Central memory CD4-positive, alpha-beta T cell (primary cell): ENCODE data around the gene EXOC4.
"Not testable (repeated sequence)": the region's sequence is repeated elsewhere in the genome, so short reads cannot be mapped to it uniquely, and the experiment has no call there.

Experiments
- DNase-seq: peaks from one replicate; pipeline ENCODE4 v3.0.0; 2022

Gene EXOC4

GRCh38 chr7:133278975-133279374, 26.1 kb downstream of the EXOC4 start:
- DNase-seq = not testable (repeated sequence)

- DNase-seq = no peak
These were observed 29.2 kb downstream of the EXOC4 start for GRCh38 chr7:133282094-133282493.

DNA sequence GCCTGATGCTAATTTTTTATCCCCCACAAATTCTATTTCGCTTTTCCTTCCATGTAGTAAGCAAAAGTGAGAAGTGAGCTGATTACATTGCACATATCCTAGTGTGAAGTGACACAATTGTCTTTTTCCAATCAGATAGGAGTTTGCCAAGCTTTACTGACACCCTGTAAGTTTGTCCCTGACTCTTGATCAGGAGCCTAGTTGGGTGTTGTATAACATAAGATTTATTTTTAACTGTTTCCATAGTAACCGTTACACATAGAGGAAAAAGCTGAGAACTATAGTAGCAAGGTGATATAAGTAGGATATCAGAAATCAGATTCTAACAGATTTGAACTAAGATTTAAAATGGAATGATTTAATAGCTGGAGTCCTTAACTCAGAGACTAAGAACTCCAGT, 31.2 kb downstream of the EXOC4 start:
- DNase-seq = no peak

GRCh38 chr7:133288970-133289369, 36.1 kb downstream of the EXOC4 start:
- no peak for DNase-seq

DNA sequence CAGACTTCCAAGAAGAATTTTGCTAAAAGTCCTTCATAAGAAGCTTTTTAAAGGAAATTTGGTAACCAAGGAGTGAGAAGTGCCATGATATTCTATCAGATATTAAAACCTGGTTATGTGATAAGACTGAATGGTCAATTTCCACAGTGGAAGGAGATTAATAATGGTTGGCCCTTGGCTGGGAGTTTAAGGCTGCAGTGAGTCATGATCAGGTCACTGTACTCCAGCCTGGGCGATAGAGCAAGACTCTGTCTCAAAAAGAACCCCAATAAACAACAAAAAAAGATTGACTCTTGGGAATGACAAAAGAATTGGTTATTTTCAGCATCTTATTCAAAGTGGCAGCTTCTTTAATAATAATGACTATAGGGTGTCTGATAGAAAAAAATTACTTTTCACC, 37.2 kb downstream of the EXOC4 start:
- no peak for DNase-seq

- DNase-seq = no peak
These were observed 37.9 kb downstream of the EXOC4 start for GRCh38 chr7:133290676-133291333.

GRCh38 chr7:133292631-133293030, 39.8 kb downstream of the EXOC4 start:
- no peak for DNase-seq

DNA sequence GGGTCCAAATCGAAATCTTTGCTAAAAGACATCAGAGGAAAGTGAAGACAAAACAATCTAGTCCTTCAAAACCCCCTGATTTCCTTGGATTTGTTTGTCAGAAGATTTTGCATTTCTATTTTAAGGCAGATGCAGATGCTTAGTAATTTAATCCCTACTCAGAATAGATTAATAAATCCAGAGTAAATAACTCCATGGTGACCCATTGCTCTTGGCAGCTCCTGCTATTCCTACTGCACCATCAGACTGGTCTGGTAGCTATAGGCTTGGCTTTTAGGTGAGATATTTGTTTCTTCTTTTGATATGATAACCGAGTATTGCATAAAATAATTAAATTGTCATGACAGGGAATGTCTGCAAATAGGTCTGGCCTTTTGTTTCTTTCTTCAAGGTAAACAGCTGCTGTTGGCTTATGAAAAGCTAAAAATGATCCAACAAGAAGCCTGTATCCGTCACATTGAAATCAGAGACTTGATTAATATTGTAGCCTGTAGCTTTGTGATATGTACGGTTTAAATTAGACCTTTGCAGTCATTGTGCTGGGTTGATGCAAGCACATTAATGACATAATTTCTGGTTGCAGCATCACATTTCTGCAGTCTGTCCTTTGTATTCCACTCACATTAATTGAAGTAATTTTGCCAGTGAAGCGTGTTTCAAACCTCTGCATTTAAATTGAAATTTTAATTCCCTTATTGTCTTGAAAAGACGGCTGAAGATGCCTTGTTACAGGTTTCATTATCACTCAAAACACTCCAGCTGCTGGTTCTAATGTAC, 40.7 kb downstream of the EXOC4 start:
- DNase-seq = no peak

- DNase-seq = no peak
These were observed 41.4 kb downstream of the EXOC4 start for GRCh38 chr7:133294234-133294633.

GRCh38 chr7:133295484-133295883, 42.6 kb downstream of the EXOC4 start:
- no peak for DNase-seq

DNA sequence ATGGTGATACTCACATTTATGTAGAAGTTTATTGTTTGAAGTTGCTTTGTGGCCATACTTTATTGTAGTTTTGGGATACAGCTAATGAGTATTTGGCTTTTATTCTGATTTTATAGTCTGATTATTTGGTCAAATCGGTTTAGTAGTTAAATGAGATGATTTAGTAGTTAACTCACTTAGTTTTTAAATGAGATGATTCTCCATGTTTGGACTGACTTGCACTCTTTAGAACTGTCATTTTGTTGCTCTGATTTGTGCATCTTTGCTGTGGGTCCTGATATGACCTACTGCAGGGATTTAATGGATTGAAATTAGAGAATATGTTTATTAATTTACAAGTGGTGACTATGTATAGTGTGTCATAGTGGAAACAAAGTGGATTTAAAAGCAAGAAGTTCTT, 44.2 kb downstream of the EXOC4 start:
- DNase-seq = no peak

DNA sequence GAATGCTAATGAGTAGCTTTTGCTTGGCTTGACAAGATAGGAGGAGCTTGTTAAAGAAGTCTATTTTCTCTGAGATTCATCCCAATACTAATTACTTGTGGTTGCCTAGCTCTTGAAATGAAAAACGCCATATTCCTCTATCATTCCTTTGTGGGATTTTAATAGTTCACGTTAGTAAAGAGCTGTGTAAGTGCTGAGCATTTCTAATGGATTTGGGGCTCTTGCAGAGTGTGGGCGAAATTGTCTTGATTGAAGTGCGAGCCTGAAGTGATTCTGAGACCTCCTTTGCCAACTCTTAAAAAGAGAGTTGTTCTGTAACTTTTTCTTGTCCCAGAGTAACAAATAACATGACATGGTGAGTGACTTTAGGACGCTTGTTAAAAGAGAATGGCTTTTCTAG, 45.2 kb downstream of the EXOC4 start:
- no peak for DNase-seq

GRCh38 chr7:133299676-133300075, 46.8 kb downstream of the EXOC4 start:
- DNase-seq = no peak

- DNase-seq = no peak
These were observed 47.2 kb downstream of the EXOC4 start for GRCh38 chr7:133300088-133300487.

DNA sequence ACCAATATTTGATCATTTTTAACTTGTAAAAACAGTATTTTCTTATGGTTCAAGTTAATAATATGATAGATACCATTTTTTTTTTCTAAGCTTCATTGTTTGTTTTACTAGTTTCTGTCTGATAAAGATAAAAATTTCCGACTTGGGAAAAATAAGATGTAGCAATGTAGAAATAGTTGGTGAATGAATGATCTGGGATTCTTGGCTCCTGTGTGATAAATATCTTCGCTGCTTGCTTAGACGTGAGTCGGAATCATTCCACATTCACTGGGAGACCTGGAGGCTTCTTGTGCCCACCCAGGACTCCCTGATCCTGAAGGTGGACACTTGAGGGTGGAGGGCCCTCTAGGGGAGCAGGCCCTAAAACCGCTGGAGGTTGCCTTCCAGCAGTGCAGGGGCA, 47.9 kb downstream of the EXOC4 start:
- DNase-seq = no peak

GRCh38 chr7:133301444-133301843, 48.6 kb downstream of the EXOC4 start:
- no peak for DNase-seq

DNA sequence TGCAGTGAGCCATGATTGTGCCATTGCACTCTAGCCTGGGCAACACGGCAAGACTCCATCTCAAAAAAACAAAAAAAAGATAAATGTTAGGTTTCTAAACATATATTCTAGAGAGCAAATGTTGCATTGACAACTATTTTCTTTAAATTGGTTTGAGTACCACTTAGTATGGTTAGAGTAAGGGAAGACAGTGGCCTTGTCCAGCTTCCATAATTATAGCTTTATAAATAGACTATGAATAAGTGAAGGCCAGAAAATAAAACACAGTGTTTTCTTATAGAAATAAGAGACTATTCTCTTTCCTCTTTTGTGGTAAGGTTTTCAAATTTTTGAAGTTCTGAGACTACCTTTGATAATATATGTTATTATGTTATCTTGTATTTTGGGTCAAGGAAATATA, 50.5 kb downstream of the EXOC4 start:
- DNase-seq = no peak

DNA sequence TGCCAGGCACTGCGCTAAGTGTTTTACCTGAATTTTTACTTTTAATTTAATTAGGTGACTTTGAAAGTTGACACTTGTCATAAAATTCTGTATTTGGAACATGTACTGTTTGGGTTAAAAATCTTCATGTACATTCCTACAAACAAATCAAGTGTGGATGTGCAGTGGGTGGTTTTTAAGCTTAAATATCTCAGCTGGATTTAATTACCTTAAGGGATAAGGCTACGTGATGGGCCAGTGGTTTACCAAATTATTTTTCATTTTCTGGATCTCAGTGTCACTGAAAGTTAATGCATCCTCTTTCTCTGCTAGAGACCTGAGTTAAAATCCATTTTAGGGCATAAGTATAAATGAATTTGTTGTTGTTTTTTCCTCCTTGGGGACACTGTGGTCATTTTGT, 51.1 kb downstream of the EXOC4 start:
- no peak for DNase-seq

DNA sequence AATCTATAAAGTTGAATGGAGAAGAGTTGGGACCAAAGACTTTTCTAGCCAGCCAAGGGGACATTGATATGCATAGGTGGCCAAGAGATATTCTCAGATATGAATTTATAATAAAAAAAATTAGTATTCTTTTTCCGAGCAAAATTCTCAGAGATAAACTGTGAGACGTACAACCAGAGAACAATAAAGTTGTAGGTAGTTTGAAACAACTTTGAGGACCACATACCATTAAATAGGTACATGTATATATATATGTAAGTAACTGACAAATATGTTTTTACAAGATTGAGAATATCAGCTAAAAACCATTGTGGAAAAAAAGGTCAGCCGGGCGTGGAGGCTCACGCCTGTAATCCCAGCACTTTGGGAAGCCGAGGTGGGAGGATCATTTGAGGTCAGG, 56.5 kb downstream of the EXOC4 start:
- DNase-seq = no peak

GRCh38 chr7:133310232-133310862, 57.5 kb downstream of the EXOC4 start:
- DNase-seq = no peak

DNA sequence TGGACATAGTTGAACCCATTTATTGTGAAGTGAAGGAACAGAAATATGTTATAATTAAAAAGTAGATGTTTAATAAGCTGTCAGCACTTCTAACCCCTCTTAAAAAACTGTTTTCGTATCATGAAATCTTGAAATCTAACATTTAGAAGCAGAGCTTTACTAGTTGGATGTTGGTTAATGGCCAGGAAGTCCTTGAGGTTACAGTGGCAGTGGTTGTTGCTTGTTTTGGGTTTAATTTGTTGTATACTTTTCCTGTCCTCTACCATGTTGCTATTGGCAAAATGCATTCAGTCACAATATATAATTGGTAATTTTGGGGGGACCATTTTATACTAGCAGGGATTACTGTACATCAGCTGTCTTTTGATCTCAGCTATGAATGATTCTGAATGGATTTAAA, 60.7 kb downstream of the EXOC4 start:
- DNase-seq = no peak

- DNase-seq = no peak
These were observed 61.2 kb downstream of the EXOC4 start for GRCh38 chr7:133314084-133314483.

DNA sequence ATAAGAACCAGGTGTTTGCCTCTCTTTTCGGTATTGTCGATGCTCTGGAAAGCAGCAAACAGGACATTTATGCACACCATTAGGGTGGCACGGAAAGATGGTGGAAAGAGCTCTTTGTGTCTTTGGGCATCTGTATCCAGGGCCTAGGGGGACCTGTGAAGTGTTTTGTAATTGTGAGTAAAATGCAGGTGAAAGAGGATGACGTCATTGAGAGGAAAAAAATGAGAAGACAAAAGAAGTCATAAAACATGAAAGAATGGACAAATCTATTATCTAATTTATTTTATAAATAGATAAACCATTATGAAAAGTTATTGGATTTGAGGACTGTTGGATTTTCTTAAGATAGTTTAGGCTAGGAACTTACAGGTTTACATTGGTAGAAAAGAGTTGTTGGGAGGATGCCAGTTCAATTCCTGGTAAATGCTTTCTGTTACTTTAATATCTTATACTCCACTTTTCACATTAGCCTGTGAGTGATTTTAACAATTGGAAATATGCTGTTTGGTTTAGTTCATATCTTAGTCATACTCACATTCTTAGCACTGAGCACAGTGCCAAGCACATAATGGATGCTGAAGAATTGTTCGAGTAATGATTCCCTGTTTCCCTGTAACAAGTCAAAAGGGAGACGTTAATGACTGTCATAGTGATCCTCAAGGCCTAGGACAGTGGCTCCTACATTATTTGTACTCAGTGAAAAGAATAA, 62.6 kb downstream of the EXOC4 start:
- no peak for DNase-seq

GRCh38 chr7:133319842-133320241, 67.0 kb downstream of the EXOC4 start:
- no peak for DNase-seq
